HUES64 (cell line): ENCODE measurements around the gene THRB.

Experiments used
- H3K27ac ChIP-seq: 2 replicates; pipeline ENCODE4 v1.7.0; 2013; ENCODE audit warnings: low read depth, low read length, inconsistent platforms
- H3K27me3 ChIP-seq: 2 replicates; pipeline ENCODE4 v1.6.1; 2013; ENCODE audit warnings: mild to moderate bottlenecking, low read length; ENCODE audit not compliant: insufficient read depth
- H3K36me3 ChIP-seq: 2 replicates; pipeline ENCODE4 v1.6.1; 2013; ENCODE audit warnings: mild to moderate bottlenecking, low read length; ENCODE audit not compliant: insufficient read depth
- H3K4me1 ChIP-seq: 2 replicates; pipeline ENCODE4 v1.6.1; 2013; ENCODE audit warnings: mild to moderate bottlenecking, low read length, moderate library complexity; ENCODE audit not compliant: insufficient read depth
- H3K4me3 ChIP-seq: 2 replicates; pipeline ENCODE4 v1.5.1; 2013; ENCODE audit warnings: mild to moderate bottlenecking, low read length, moderate library complexity
- H3K9ac ChIP-seq: 2 replicates; pipeline ENCODE4 v1.6.1; 2013; ENCODE audit warnings: mild to moderate bottlenecking, low read depth, low read length
- H3K9me3 ChIP-seq: 2 replicates; pipeline ENCODE4 v1.6.1; 2013; ENCODE audit warnings: low read depth, low read length; ENCODE audit not compliant: insufficient read depth
- WGBS: fragments of 150-250, 120-280 bp; methylation state at CpG from one replicate; pipeline ENCODE4 v1.1.7; 2013; ENCODE audit warnings: missing lambda C conversion rate; 5-methylcytosine and 5-hydroxymethylcytosine counted together

THRB gene

DNA sequence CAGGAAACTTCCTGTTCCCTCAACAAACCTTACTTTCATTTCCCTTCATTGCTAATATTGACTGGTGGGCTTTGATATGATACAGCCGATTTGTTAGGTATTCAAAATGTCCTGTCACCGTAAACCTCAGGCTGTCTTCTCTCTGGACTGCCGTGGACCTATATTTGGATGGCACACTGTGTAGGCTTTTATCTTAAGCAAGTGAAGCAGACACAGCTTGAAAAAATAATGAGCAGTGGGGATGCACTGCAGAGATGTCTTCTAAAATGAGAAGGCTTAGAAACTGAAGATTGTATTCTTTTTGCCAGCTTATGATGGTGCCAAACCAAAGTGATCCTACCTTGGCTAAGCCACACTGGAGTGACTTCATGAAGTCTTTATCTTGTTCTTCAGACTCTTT lies 283.3 kb downstream of the THRB start:
- Histone ChIP-seq H3K4me1 (no peaks in the 10 kb centered on the region), H3K36me3 (no peaks in the 10 kb centered on the region), H3K27me3 (no peaks in the 10 kb centered on the region), H3K4me3 (no peak overlapping the region), H3K27ac (no peak overlapping the region), H3K9ac (no peak overlapping the region), H3K9me3 (no peaks in the 10 kb centered on the region)
- WGBS: 94% methylated on average over 3 of the region's 3 CpGs

DNA sequence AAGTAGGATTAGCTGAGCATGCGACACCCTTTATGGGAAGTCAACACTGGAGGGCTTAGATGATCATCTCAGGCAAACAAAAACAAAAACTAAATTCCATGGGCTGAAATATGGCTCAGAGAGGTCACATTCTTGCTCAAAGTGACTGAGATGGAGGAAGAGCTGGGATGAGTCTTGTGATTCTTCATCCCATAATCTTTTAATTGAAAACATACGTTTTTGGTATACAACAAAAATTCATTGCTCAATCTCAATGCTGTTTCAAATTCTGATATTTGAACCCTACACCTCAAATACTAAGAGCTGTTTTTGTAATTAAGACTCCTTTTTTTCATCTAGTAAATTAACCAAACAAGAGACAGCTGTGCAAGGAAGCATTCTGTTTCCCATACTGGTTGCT lies 292.6 kb downstream of the THRB start:
- H3K27ac ChIP-seq: no peak overlapping the region
- H3K4me1 ChIP-seq: no peaks in the 10 kb centered on the region
- no peak overlapping the region for H3K9ac ChIP-seq
- no peaks in the 10 kb centered on the region for H3K27me3 ChIP-seq
- peaks cover 20% of the 10 kb centered on the region; the same call in 1 of the 2 replicates for H3K9me3 ChIP-seq
- WGBS: 95% methylated on average over 2 of the region's 2 CpGs
- no peak overlapping the region for H3K4me3 ChIP-seq
- H3K36me3 ChIP-seq: no peaks in the 10 kb centered on the region

GRCh38 chr3:24201301-24201700 lies 293.3 kb downstream of the THRB start:
- WGBS: 91% methylated on average over 1 of the region's 1 CpG
- Histone ChIP-seq H3K4me1 (no peaks in the 10 kb centered on the region), H3K36me3 (no peaks in the 10 kb centered on the region), H3K27me3 (no peaks in the 10 kb centered on the region), H3K9me3 (peaks cover 20% of the 10 kb centered on the region; the same call in 1 of the 2 replicates), H3K9ac (no peak overlapping the region), H3K4me3 (no peak overlapping the region), H3K27ac (no peak overlapping the region)

- WGBS: 83% methylated on average over 5 of the region's 5 CpGs
Measured at GRCh38 chr3:24199775-24200247, 294.8 kb downstream of the THRB start.

DNA sequence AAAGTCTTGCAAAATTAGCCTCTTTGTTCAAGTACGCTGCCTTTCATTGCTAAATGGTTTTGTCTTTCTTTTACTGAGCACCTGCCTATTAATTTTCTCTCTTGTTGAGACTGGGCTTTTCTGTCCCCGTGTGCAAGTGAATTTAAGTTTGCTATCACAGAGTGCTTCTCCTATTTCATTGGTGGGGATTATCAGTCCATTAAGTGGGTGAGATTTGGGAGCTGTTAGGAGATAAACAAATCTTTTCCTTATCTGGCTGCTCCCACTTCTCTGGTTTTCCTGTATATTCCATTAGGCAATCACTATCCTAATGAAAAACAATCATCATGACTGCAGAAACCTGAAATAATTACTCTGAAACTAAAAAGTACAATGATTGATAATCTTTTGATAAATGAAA lies 295.4 kb downstream of the THRB start:
- H3K9me3 ChIP-seq: peaks cover 18% of the 10 kb centered on the region; the same call in 1 of the 2 replicates
- no peak overlapping the region for H3K27ac ChIP-seq
- 82% methylated on average over 2 of the region's 2 CpGs for whole genome bisulfite sequencing

More at GRCh38 chr3:24199775-24200247, 294.8 kb downstream of the THRB start:
- no peaks in the 10 kb centered on the region for H3K36me3 ChIP-seq
- H3K27ac ChIP-seq: no peak overlapping the region
- peaks cover 20% of the 10 kb centered on the region; the same call in 1 of the 2 replicates for H3K9me3 ChIP-seq
- no peak overlapping the region for H3K4me3 ChIP-seq
- H3K27me3 ChIP-seq: no peaks in the 10 kb centered on the region
- H3K9ac ChIP-seq: no peak overlapping the region
- H3K4me1 ChIP-seq: no peaks in the 10 kb centered on the region

GRCh38 chr3:24198728-24199127 lies 295.9 kb downstream of the THRB start:
- 100% methylated on average over 1 of the region's 1 CpG for WGBS

More for the DNA sequence above, 295.4 kb downstream of the THRB start:
- Histone ChIP-seq H3K36me3 (no peaks in the 10 kb centered on the region), H3K4me1 (no peaks in the 10 kb centered on the region), H3K27me3 (no peaks in the 10 kb centered on the region), H3K4me3 (no peak overlapping the region), H3K9ac (no peak overlapping the region)

GRCh38 chr3:24197809-24198208 lies 296.8 kb downstream of the THRB start:
- 88% methylated on average over 5 of the region's 5 CpGs for WGBS
- Histone ChIP-seq H3K36me3 (no peaks in the 10 kb centered on the region), H3K4me1 (no peaks in the 10 kb centered on the region), H3K9me3 (peaks cover 8% of the 10 kb centered on the region; the same call in 1 of the 2 replicates), H3K9ac (no peak overlapping the region), H3K4me3 (no peak overlapping the region), H3K27ac (no peak overlapping the region), H3K27me3 (no peaks in the 10 kb centered on the region)

More at GRCh38 chr3:24198728-24199127, 295.9 kb downstream of the THRB start:
- no peaks in the 10 kb centered on the region for H3K27me3 ChIP-seq
- peaks cover 15% of the 10 kb centered on the region; the same call in 1 of the 2 replicates for H3K9me3 ChIP-seq
- H3K4me3 ChIP-seq: no peak overlapping the region
- H3K27ac ChIP-seq: no peak overlapping the region
- H3K9ac ChIP-seq: no peak overlapping the region
- no peaks in the 10 kb centered on the region for H3K4me1 ChIP-seq
- no peaks in the 10 kb centered on the region for H3K36me3 ChIP-seq

GRCh38 chr3:24196526-24196925 lies 298.1 kb downstream of the THRB start:
- H3K4me3 ChIP-seq: no peak overlapping the region
- H3K36me3 ChIP-seq: no peaks in the 10 kb centered on the region
- H3K27ac ChIP-seq: no peak overlapping the region
- H3K27me3 ChIP-seq: no peaks in the 10 kb centered on the region
- no peaks in the 10 kb centered on the region for H3K4me1 ChIP-seq
- no peaks in the 10 kb centered on the region for H3K9me3 ChIP-seq
- H3K9ac ChIP-seq: no peak overlapping the region

DNA sequence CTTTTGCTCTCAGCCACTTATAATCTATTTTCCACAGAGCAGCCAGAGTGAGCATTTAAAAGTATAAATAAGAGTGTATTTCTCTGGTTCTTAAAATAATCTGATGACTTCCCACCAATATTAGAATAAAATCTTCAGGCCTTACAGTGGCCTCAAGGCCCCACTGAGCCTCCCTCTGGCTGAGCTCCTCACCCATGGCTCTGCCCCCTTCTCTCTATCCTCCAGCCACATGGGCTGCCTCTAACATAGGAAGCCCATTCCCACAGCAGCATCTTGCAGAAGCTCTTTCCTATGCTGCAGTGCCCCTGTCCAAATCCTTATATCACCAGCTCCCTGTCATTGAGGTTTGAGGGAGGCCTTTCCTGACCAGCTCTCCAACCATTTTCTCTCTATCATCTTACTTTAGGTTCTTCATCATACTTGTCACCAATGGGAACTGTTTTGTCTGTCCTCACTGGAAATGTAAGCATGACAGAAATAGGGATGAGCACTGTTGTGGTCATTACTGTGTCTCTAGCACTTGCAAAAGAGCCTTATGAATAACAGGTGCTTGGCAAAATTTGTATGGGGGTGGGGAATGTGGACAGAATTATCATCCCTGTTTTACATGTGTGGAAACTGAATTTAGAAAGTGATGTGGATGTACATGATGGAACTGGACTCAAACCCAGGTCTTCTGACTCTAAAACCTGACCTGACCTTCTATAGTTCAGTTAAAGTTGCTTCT lies 299.0 kb downstream of the THRB start:
- no peaks in the 10 kb centered on the region for H3K9me3 ChIP-seq
- no peak overlapping the region for H3K27ac ChIP-seq
- no peaks in the 10 kb centered on the region for H3K4me1 ChIP-seq
- no peak overlapping the region for H3K9ac ChIP-seq
- no peak overlapping the region for H3K4me3 ChIP-seq
- H3K36me3 ChIP-seq: no peaks in the 10 kb centered on the region
- H3K27me3 ChIP-seq: no peaks in the 10 kb centered on the region

GRCh38 chr3:24192469-24193056 lies 302.1 kb downstream of the THRB start:
- 98% methylated on average over 3 of the region's 3 CpGs for WGBS
- Histone ChIP-seq H3K36me3 (no peaks in the 10 kb centered on the region), H3K27ac (no peak overlapping the region), H3K4me3 (no peak overlapping the region), H3K9me3 (no peaks in the 10 kb centered on the region), H3K27me3 (no peaks in the 10 kb centered on the region), H3K9ac (no peak overlapping the region), H3K4me1 (no peaks in the 10 kb centered on the region)

- no peak overlapping the region for H3K9ac ChIP-seq
- no peak overlapping the region for H3K27ac ChIP-seq
- H3K4me1 ChIP-seq: no peaks in the 10 kb centered on the region
- no peaks in the 10 kb centered on the region for H3K27me3 ChIP-seq
- no peak overlapping the region for H3K4me3 ChIP-seq
- no peaks in the 10 kb centered on the region for H3K9me3 ChIP-seq
- no peaks in the 10 kb centered on the region for H3K36me3 ChIP-seq
- WGBS: 92% methylated on average over 3 of the region's 4 CpGs
Measured at GRCh38 chr3:24191801-24192403, 302.7 kb downstream of the THRB start.
